H1 (cell line): ENCODE data around the gene AGBL5. TPM values are rescaled to one million over a fixed set of nuclear protein-coding genes. Genes with fewer than 3 reads are reported as not detected.

Experiments
- CTCF ChIA-PET: fragments of 300-600 bp; sonication (Branson Sonifier 250); formaldehyde crosslinking; loops from one replicate; lab custom pipeline; 2021; ENCODE audit not compliant: partially characterized antibody; lab: Charles Lee
- POLR2A ChIA-PET: fragments of 300-600 bp; sonication (Branson Sonifier 250); formaldehyde crosslinking; loops from one replicate; lab custom pipeline; 2021; ENCODE audit warnings: inconsistent platforms; ENCODE audit not compliant: partially characterized antibody; lab: Charles Lee
- DNase-seq, 2 experiments: peaks; one replicate each; pipeline versions ENCODE4 v3.0.0 to v3.0.0-alpha.2; 2010 to 2022; ENCODE audit warnings: low spot score in 2 of 2, low read depth in 1 of 2, mixed read lengths in 1 of 2
- FAIRE-seq: peaks from 2 replicates; lab custom pipeline; 2011; peaks lifted over from hg19 to GRCh38; lab: Jason Lieb, UNC
- H2AFZ ChIP-seq: 2 replicates; pipeline ENCODE4 v1.8.1; 2012; ENCODE audit warnings: low read length, inconsistent platforms
- H2AK5ac ChIP-seq: 2 replicates; pipeline ENCODE4 v1.6.1; 2013; ENCODE audit warnings: low read depth, low read length
- H2BK120ac ChIP-seq: replicated peaks from 2 replicates; pipeline ENCODE3; 2013; ENCODE audit warnings: low read depth, low read length, inconsistent platforms
- H2BK12ac ChIP-seq: 2 replicates; pipeline ENCODE4 v1.6.1; 2013; ENCODE audit warnings: low read depth, low read length
- H2BK15ac ChIP-seq: 2 replicates; pipeline ENCODE4 v1.6.1; 2013; ENCODE audit warnings: low read length
- H2BK20ac ChIP-seq: 2 replicates; pipeline ENCODE4 v1.6.1; 2013; ENCODE audit warnings: low read length
- H2BK5ac ChIP-seq: 2 replicates; pipeline ENCODE4 v1.6.1; 2013; ENCODE audit warnings: low read depth, low read length
- H3K14ac ChIP-seq: 2 replicates; pipeline ENCODE4 v1.6.1; 2013; ENCODE audit warnings: inconsistent platforms; ENCODE audit not compliant: insufficient read length
- H3K18ac ChIP-seq: 2 replicates; pipeline ENCODE4 v1.6.1; 2013; ENCODE audit warnings: low read length; ENCODE audit errors: extremely low read depth
- H3K23ac ChIP-seq: 2 replicates; pipeline ENCODE4 v1.6.1; 2013; ENCODE audit warnings: inconsistent platforms; ENCODE audit not compliant: insufficient read length
- H3K23me2 ChIP-seq: 2 replicates; pipeline ENCODE4 v1.6.1; 2013; ENCODE audit warnings: low read depth, low read length
- H3K27ac ChIP-seq: 2 replicates; pipeline ENCODE4 v1.6.1; 2011; ENCODE audit warnings: low read depth, low read length, inconsistent platforms
- H3K27me3 ChIP-seq, 4 experiments: replicated peaks in 1 of 4; 1 replicate in 1 of 4; 2 replicates in 3 of 4; pipeline versions ENCODE4 v1.6.1 to v1.8.1; 2011 to 2013; ENCODE audit warnings: low read length in 3 of 4, mild to moderate bottlenecking in 3 of 4, inconsistent platforms in 2 of 4, mixed read lengths in 2 of 4, moderate library complexity in 1 of 4; ENCODE audit not compliant: control insufficient read depth in 3 of 4, insufficient read depth in 3 of 4; ENCODE audit errors: extremely low read depth in 1 of 4
- H3K36me3 ChIP-seq, 4 experiments: 2 replicates each; pipeline versions ENCODE4 v1.6.1 to v1.8.1; 2011 to 2013; ENCODE audit warnings: mild to moderate bottlenecking in 4 of 4, low read length in 3 of 4, moderate library complexity in 2 of 4, control low read depth in 1 of 4, inconsistent platforms in 1 of 4; ENCODE audit not compliant: insufficient read depth in 4 of 4, control insufficient read depth in 2 of 4
- H3K4ac ChIP-seq: replicated peaks from 2 replicates; pipeline ENCODE3; 2013; ENCODE audit warnings: low read length, low read depth, mixed read lengths, inconsistent platforms; ENCODE audit not compliant: insufficient read length
- H3K4me1 ChIP-seq, 4 experiments: replicated peaks in 1 of 4; 1 replicate in 1 of 4; 2 replicates in 3 of 4; pipeline versions ENCODE4 v1.6.1 to v1.8.1; 2011 to 2013; ENCODE audit warnings: low read length in 3 of 4, inconsistent platforms in 2 of 4, mixed read lengths in 1 of 4; ENCODE audit not compliant: insufficient read depth in 4 of 4, control insufficient read depth in 3 of 4
- H3K4me2 ChIP-seq, 2 experiments: 2 replicates each; pipeline versions ENCODE4 v1.6.1 to v1.8.1; 2011 to 2013; ENCODE audit warnings: low read depth in 2 of 2, low read length in 2 of 2, control low read depth in 1 of 2, inconsistent platforms in 1 of 2, mild to moderate bottlenecking in 1 of 2; ENCODE audit not compliant: insufficient read depth in 1 of 2
- H3K4me3 ChIP-seq, 4 experiments: fragments of 200-600, 300-600 bp in 1 of 4; sonication (generic), shearing (Covaris generic), sonication (Bioruptor Twin) in 1 of 4; 2 replicates each; pipeline versions ENCODE4 v1.5.1 to v1.8.1; 2011 to 2016; ENCODE audit warnings: low read length in 4 of 4, low read depth in 3 of 4, control low read depth in 2 of 4, inconsistent platforms in 2 of 4, mild to moderate bottlenecking in 2 of 4, mixed read lengths in 1 of 4, moderate library complexity in 1 of 4; ENCODE audit not compliant: insufficient read depth in 2 of 4; ENCODE audit errors: extremely low read depth in 1 of 4
- H3K56ac ChIP-seq: replicated peaks from 2 replicates; pipeline ENCODE3; 2013; ENCODE audit warnings: low read depth, mild to moderate bottlenecking, mixed read lengths, low read length, inconsistent platforms; ENCODE audit not compliant: insufficient read length
- H3K79me1 ChIP-seq: 2 replicates; pipeline ENCODE4 v1.6.1; 2013; ENCODE audit warnings: low read depth, low read length, control low read depth
- H3K79me2 ChIP-seq, 2 experiments: 2 replicates each; pipeline versions ENCODE4 v1.6.1 to v1.8.1; 2012 to 2013; ENCODE audit warnings: low read length in 2 of 2, mild to moderate bottlenecking in 2 of 2, inconsistent platforms in 1 of 2; ENCODE audit not compliant: insufficient read depth in 2 of 2, control insufficient read depth in 1 of 2
- H3K9ac ChIP-seq, 4 experiments: replicated peaks in 1 of 4; 1 replicate in 1 of 4; 2 replicates in 3 of 4; pipeline versions ENCODE4 v1.6.1 to v1.8.1; 2011 to 2013; ENCODE audit warnings: low read depth in 3 of 4, low read length in 3 of 4, control low read depth in 2 of 4, mild to moderate bottlenecking in 2 of 4, moderate library complexity in 2 of 4, inconsistent platforms in 1 of 4; ENCODE audit errors: extremely low read depth in 1 of 4
- H3K9me3 ChIP-seq, 2 experiments: 2 replicates each; pipeline versions ENCODE4 v1.6.1 to v1.8.1; 2012 to 2013; ENCODE audit warnings: mild to moderate bottlenecking in 2 of 2, moderate library complexity in 2 of 2, control low read depth in 1 of 2, inconsistent platforms in 1 of 2, low read depth in 1 of 2, low read length in 1 of 2, mixed read lengths in 1 of 2; ENCODE audit not compliant: insufficient read depth in 2 of 2
- H4K20me1 ChIP-seq, 2 experiments: replicated peaks in 1 of 2; 2 replicates each; pipeline versions ENCODE3 to v1.8.1; 2011 to 2013; ENCODE audit warnings: inconsistent platforms in 2 of 2, low read length in 2 of 2, mild to moderate bottlenecking in 1 of 2; ENCODE audit not compliant: insufficient read depth in 2 of 2, control insufficient read depth in 1 of 2
- H4K5ac ChIP-seq: 2 replicates; pipeline ENCODE4 v1.6.1; 2013; ENCODE audit warnings: low read length, low read depth, mixed read lengths, inconsistent platforms; ENCODE audit not compliant: insufficient read length
- H4K8ac ChIP-seq: 2 replicates; pipeline ENCODE4 v1.8.0; 2013; ENCODE audit warnings: mild to moderate bottlenecking, moderate library complexity, low read length, inconsistent platforms; ENCODE audit not compliant: insufficient read depth; ENCODE audit errors: extremely low read depth
- H4K91ac ChIP-seq: replicated peaks from 2 replicates; pipeline ENCODE3; 2013; ENCODE audit warnings: low read length, mixed read lengths, inconsistent platforms; ENCODE audit not compliant: insufficient read length
- ASH2L ChIP-seq: fragments of 200-600, 300-600 bp; sonication (generic); IDR thresholded peaks from one replicate; pipeline ENCODE4 v1.7.1; 2017; ENCODE audit warnings: low read length
- CBX5 ChIP-seq: fragments of 300-800, 300-1000 bp; sonication (generic); IDR thresholded peaks from 2 replicates; pipeline ENCODE4 v1.7.1; 2016; ENCODE audit warnings: antibody characterized with exemption, low read length, low read depth
- CEBPB ChIP-seq: IDR thresholded peaks from 2 replicates; pipeline ENCODE4 v1.6.1; 2012; ENCODE audit warnings: low read depth, low read length
- GTF2F1 ChIP-seq: IDR thresholded peaks from 2 replicates; pipeline ENCODE4 v1.6.1; 2012; ENCODE audit warnings: low read depth, low read length, improper control_type of control experiment, borderline replicate concordance
- KDM4A ChIP-seq: IDR thresholded peaks from one replicate; pipeline ENCODE4 v1.7.1; 2012; ENCODE audit warnings: low read depth, mild to moderate bottlenecking, moderate library complexity, low read length, inconsistent platforms; ENCODE audit not compliant: severe bottlenecking
- MAFK ChIP-seq: IDR thresholded peaks from 2 replicates; pipeline ENCODE4 v1.6.1; 2012; ENCODE audit warnings: low read depth, mild to moderate bottlenecking, improper control_type of control experiment, low read length
- POLR2A ChIP-seq, 2 experiments: IDR thresholded peaks; 1 replicate in 1 of 2; 2 replicates in 1 of 2; pipeline ENCODE4 v1.6.1; 2011; ENCODE audit warnings: low read depth in 2 of 2, low read length in 2 of 2, mild to moderate bottlenecking in 2 of 2; ENCODE audit errors: control extremely low read depth in 1 of 2
- POLR2AphosphoS5 ChIP-seq: IDR thresholded peaks from 2 replicates; pipeline ENCODE4 v1.6.1; 2011; ENCODE audit warnings: low read depth, low read length
- POU5F1 ChIP-seq: IDR thresholded peaks from 2 replicates; pipeline ENCODE4 v1.6.1; 2011; ENCODE audit warnings: low read depth, mild to moderate bottlenecking, low read length, moderate library complexity
- SP2 ChIP-seq: IDR thresholded peaks from 2 replicates; pipeline ENCODE4 v1.6.1; 2012; ENCODE audit warnings: mild to moderate bottlenecking, low read length, inconsistent platforms
- SP4 ChIP-seq: IDR thresholded peaks from 2 replicates; pipeline ENCODE4 v1.6.1; 2012; ENCODE audit warnings: low read length, inconsistent platforms
- TBP ChIP-seq: IDR thresholded peaks from 2 replicates; pipeline ENCODE4 v1.6.1; 2011; ENCODE audit warnings: low read depth, low read length, improper control_type of control experiment
- USF2 ChIP-seq: IDR thresholded peaks from 2 replicates; pipeline ENCODE4 v1.6.1; 2011; ENCODE audit warnings: low read length, improper control_type of control experiment
- YY1 ChIP-seq: IDR thresholded peaks from 2 replicates; pipeline ENCODE4 v1.6.1; 2011; ENCODE audit warnings: low read depth, mild to moderate bottlenecking, low read length
- WGBS, 2 experiments: shearing (Covaris generic) in 1 of 2; methylation state at CpG; one replicate each; pipeline versions ENCODE4 v1.1.6 to v1.1.7; 2013 to 2015; ENCODE audit warnings: low lambda C conversion rate in 2 of 2, mixed read lengths in 2 of 2, inconsistent platforms in 1 of 2, low coverage in 1 of 2, missing lambda C conversion rate in 1 of 2; ENCODE audit not compliant: insufficient replicate concordance in 2 of 2, insufficient coverage in 1 of 2, insufficient read length in 1 of 2; ENCODE audit errors: extremely low coverage in 1 of 2, missing lambda C conversion rate in 1 of 2; 5-methylcytosine and 5-hydroxymethylcytosine counted together
- polyA plus RNA-seq, 7 experiments: library from polyadenylated mRNA; depleted of rRNA in 3 of 7; stranded (reverse) in 5 of 7; unstranded in 2 of 7; fragments of >200 nt in 5 of 7; fragments of 200-250 nt in 2 of 7; gene quantifications; 1 replicate in 5 of 7; 2 replicates in 1 of 7; 4 replicates in 1 of 7; pipeline versions ENCODE4 v1.2.1 to v1.2.3, GENCODE V29; 2011 to 2013; ENCODE audit warnings: missing spikeins in 2 of 7, mixed read lengths in 2 of 7
- total RNA-seq: library from RNA; stranded (reverse); fragmentation: NEBNext Ultra II Directional; extraction: Animal tissue kit (Norgen Biotek cat#: 25700); gene quantifications from 2 replicates; pipeline ENCODE4 v1.2.1, GENCODE V29; 2021

The AGBL5 gene
- total and polyA plus RNA-seq, 2 of the 8 experiments (the other 6 are each of a cell fraction or from before 2014, with no cell fraction given): 45.4 to 62.0 TPM

GRCh38 chr2:27009716-27010115, 41.8 kb upstream of the AGBL5 start:
- no peaks in the 10 kb centered on the region; a peak in 1 of 7 replicates for H3K27me3 ChIP-seq
- no peak overlapping the region for H2BK20ac ChIP-seq
- FAIRE-seq (no peak), DNase-seq (no peak)
- ChIA-PET POLR2A (interaction anchor here (1.0 to 1.7 kb wide), 2 partner anchors 38 to 40 kb away, joined by 3 to 6 read pairs; partner anchors contain the start of gene MAPRE3), CTCF (interaction anchor here (0.6 to 12.3 kb wide), 10 partner anchors 9 to 780 kb away, joined by 3 to 416 read pairs (median 4); partner anchors contain the start of gene MAPRE3)
- no peak overlapping the region for H2BK120ac ChIP-seq
- H3K27ac ChIP-seq: no peak overlapping the region
- H3K4ac ChIP-seq: no peak overlapping the region
- H2AK5ac ChIP-seq: no peak overlapping the region
- H4K91ac ChIP-seq: no peak overlapping the region
- H3K36me3 ChIP-seq: 0 out of 8 replicates have a peak, but pooled peaks cover 0 to 3% (median 0%) of the 10 kb centered on the region in 4 experiments
- H2BK5ac ChIP-seq: no peak overlapping the region
- no peaks in the 10 kb centered on the region for H3K79me2 ChIP-seq
- H2AFZ ChIP-seq: no peak overlapping the region
- no peak overlapping the region for H3K18ac ChIP-seq
- no peak overlapping the region for H2BK12ac ChIP-seq
- no peak overlapping the region for H3K23ac ChIP-seq
- H3K9me3 ChIP-seq: peaks cover 15 to 16% of the 10 kb centered on the region in 2 experiments
- H3K4me1 ChIP-seq: no peaks in the 10 kb centered on the region
- H3K23me2 ChIP-seq: no peaks in the 10 kb centered on the region
- H3K4me3 ChIP-seq: no peak overlapping the region
- H4K8ac ChIP-seq: no peak overlapping the region
- no peaks in the 10 kb centered on the region for H3K79me1 ChIP-seq
- no peak overlapping the region for H3K9ac ChIP-seq
- WGBS, 2 experiments: 80% methylated on average over 2 of the region's 2 CpGs; no CpG with 5 or more reads in 1 of the 2 experiments
- no peak overlapping the region for H3K4me2 ChIP-seq
- H2BK15ac ChIP-seq: no peak overlapping the region
- H4K5ac ChIP-seq: no peak overlapping the region
- no peaks in the 10 kb centered on the region for H4K20me1 ChIP-seq
- H3K14ac ChIP-seq: no peak overlapping the region
- H3K56ac ChIP-seq: no peak overlapping the region
- no peak for TF ChIP-seq TBP
- no peak for TF ChIP-seq USF2
- TF ChIP-seq POU5F1: no peak
- TF ChIP-seq CBX5: no peak
- TF ChIP-seq GTF2F1: no peak
- TF ChIP-seq ASH2L: no peak
- TF ChIP-seq POLR2AphosphoS5: no peak
- no peak for TF ChIP-seq SP2
- no peak for TF ChIP-seq SP4
- no peak for TF ChIP-seq YY1
- no peak for TF ChIP-seq CEBPB
- TF ChIP-seq KDM4A: no peak
- TF ChIP-seq MAFK: no peak
- no peak for TF ChIP-seq POLR2A (IDR thresholded peaks at IDR 0.05; ENCODE audit: control extremely low read depth in 1 of 2, low read depth in 2 of 2, low read length in 2 of 2)
